Natural killer cell treated with Interleukin-12 subunit alpha and Interleukin-12 subunit beta and Interleukin-15 and Interleukin-18, amount 100 ng/mL, for 72 hours (primary cell): ENCODE data around the gene VWA7. TPM values are rescaled to one million over a fixed set of nuclear protein-coding genes. Genes with fewer than 3 reads are reported as not detected.

Experiments used
- ATAC-seq, 2 donors: fragments of 150-1000 bp; cut with Tn5 transposase in 1 of 2; sonication (Bioruptor Pico), chemical (Tn5 transposase) in 1 of 2; 2 replicates each; pipeline ENCODE4 v1.10.0; 2021
- DNase-seq: peaks from one replicate; pipeline ENCODE4 v3.0.0; 2022; ENCODE audit warnings: low spot score
- H3K27ac Mint-ChIP-seq, 2 donors: 1 replicate in 1 of 2; 2 replicates in 1 of 2; pipeline ENCODE4 v1.8.0; 2022; ENCODE audit warnings: mixed read lengths in 2 of 2, mild to moderate bottlenecking in 1 of 2, moderate library complexity in 1 of 2
- H3K27me3 Mint-ChIP-seq, 2 donors: 1 replicate in 1 of 2; 2 replicates in 1 of 2; pipeline ENCODE4 v1.8.0; 2022; ENCODE audit warnings: mixed read lengths in 2 of 2
- H3K36me3 Mint-ChIP-seq: one replicate; pipeline ENCODE4 v1.8.0; 2022; ENCODE audit warnings: mixed read lengths
- H3K4me1 Mint-ChIP-seq, 2 donors: 1 replicate in 1 of 2; 2 replicates in 1 of 2; pipeline ENCODE4 v1.8.0; 2022; ENCODE audit warnings: low read depth in 2 of 2, mixed read lengths in 2 of 2, mild to moderate bottlenecking in 1 of 2
- H3K4me3 Mint-ChIP-seq: one replicate; pipeline ENCODE4 v1.8.0; 2022; ENCODE audit warnings: mixed read lengths
- H3K9me3 Mint-ChIP-seq: 2 replicates; pipeline ENCODE4 v1.8.0; 2022; ENCODE audit warnings: mixed read lengths
- total RNA-seq, 2 donors: library from RNA; stranded (reverse); gene quantifications; one replicate each; pipeline ENCODE4 v1.2.3, GENCODE V29; 2022

Gene VWA7
- total RNA-seq, 2 donors from 2014 or later: 1.4 to 2.1 TPM

- DNase-seq (no peak), ATAC-seq (peak in 1 of 2 donors; percentile 0)
- H3K36me3 Mint-ChIP-seq: peaks cover 6% of the 10 kb centered on the region
These were observed 36.5 kb downstream of the VWA7 start for GRCh38 chr6:31740397-31741223.

DNA sequence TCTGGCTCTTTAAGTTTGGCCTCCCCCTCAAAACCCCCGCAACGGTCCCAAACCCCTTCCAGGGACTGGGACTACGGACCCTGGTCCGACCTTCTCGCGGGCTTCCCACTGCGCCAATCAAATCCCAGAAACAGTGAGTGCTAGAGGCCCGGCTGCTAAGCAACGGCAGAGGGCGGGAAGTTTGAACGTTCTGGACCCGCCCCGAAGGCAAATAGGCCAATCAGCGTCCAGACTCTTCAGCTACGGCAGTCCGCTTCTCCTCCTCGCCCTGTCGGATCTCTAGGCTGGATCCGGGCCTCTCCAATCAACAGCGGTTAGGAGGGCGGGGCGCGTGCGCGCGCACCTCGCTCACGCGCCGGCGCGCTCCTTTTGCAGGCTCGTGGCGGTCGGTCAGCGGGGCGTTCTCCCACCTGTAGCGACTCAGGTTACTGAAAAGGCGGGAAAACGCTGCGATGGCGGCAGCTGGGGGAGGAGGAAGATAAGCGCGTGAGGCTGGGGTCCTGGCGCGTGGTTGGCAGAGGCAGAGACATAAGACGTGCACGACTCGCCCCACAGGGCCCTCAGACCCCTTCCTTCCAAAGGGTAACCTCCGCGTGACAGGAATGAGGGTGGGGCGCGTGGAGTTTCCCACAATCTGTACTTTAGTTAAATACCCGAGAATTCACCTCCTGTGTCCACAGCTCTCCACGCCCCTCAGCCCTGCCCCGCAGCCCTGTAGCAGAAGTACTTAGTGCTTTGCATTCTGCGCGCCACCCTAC, 37.3 kb downstream of the VWA7 start, which contains the start of gene MSH5:
Gene MSH5, plus strand, starts transcription at position 367 of the 758 bp plus-strand sequence. CDS start 462 bp downstream, outside the sequence.
- H3K9me3 Mint-ChIP-seq: no peaks in the 10 kb centered on the region
- peaks cover 11% of the 10 kb centered on the region for H3K36me3 Mint-ChIP-seq
- H3K27me3 Mint-ChIP-seq: no peaks in the 10 kb centered on the region
- H3K4me3 Mint-ChIP-seq: peak within 1 kb of the TSS; percentile 96
- ATAC-seq: peak; percentile 91 to 93
- peak within 1 kb of the TSS; percentile 92 for H3K27ac Mint-ChIP-seq
- H3K4me1 Mint-ChIP-seq: peaks cover 42 to 60% of the 10 kb centered on the region in 2 donors
- peak; percentile 97 for DNase-seq

More at GRCh38 chr6:31740397-31741223, 36.5 kb downstream of the VWA7 start:
- peak overlapping the region; percentile 96 for H3K4me3 Mint-ChIP-seq
- H3K9me3 Mint-ChIP-seq: no peaks in the 10 kb centered on the region
- peaks cover 42 to 57% of the 10 kb centered on the region in 2 donors for H3K4me1 Mint-ChIP-seq
- no peaks in the 10 kb centered on the region for H3K27me3 Mint-ChIP-seq
- H3K27ac Mint-ChIP-seq: peak overlapping the region; percentile 92

DNA sequence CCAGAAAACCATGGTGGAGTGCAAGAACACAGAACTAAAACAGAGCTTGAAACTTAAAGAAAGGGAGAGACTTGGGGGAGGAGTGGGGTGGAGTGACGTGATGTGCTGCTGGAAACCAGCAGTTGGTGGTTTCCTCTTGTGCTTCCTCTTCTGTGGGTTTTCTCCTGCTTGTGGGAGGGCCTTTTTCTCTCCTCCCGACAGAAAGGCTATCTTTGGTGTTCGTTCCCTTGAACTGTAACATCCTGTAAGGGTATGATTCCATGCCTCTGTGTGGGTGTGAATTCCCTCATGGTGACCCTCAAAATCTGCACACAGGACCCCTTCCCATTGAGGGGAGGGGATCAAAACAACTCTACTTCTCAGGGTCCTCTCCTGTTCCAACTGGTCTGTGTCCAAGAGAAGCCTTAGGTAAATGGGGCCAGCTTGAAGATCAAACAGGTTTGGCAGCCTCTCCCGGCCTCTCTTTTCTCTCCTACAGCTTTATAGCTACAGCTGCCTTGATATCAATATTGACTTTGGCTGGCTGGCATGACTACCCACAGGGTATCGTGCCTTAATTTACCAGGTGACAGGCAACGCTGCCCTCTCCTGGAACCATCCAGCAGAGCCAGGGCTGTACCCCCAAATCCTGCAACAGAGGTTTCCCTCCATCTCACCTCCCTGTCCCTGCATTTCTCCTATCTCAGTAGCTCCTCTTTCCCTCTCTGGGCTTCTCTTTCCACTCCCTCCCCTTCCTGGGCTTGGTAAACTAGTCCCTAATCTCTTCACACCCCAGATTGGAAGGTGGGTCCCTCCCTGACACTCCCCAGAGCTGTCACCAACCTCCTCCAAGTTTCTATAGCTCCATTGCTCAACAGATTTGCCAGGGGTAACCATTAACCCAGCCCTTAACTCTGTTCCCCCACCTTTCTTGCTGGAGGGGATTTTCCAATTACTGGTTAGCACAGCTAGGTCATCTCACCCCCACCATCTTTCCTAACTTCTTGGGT, 38.8 kb downstream of the VWA7 start:
- Mint-ChIP-seq H3K36me3 (peaks cover 15% of the 10 kb centered on the region), H3K4me1 (peaks cover 53 to 73% of the 10 kb centered on the region in 2 donors)

GRCh38 chr6:31737315-31737990, 39.7 kb downstream of the VWA7 start:
- Mint-ChIP-seq H3K27ac (peak overlapping the region; percentile 92), H3K4me1 (peaks cover 56 to 77% of the 10 kb centered on the region in 2 donors), H3K27me3 (no peaks in the 10 kb centered on the region), H3K9me3 (no peaks in the 10 kb centered on the region), H3K36me3 (peaks cover 19% of the 10 kb centered on the region), H3K4me3 (peak overlapping the region; percentile 96)
- ATAC-seq (no peak), DNase-seq (no peak)

More for the DNA sequence above, 38.8 kb downstream of the VWA7 start:
- Mint-ChIP-seq H3K27ac (peak overlapping the region; percentile 92), H3K9me3 (no peaks in the 10 kb centered on the region), H3K27me3 (no peaks in the 10 kb centered on the region), H3K4me3 (peak overlapping the region; percentile 96)
- peak; percentile 86 for DNase-seq
- ATAC-seq: peak; percentile 22 to 44

DNA sequence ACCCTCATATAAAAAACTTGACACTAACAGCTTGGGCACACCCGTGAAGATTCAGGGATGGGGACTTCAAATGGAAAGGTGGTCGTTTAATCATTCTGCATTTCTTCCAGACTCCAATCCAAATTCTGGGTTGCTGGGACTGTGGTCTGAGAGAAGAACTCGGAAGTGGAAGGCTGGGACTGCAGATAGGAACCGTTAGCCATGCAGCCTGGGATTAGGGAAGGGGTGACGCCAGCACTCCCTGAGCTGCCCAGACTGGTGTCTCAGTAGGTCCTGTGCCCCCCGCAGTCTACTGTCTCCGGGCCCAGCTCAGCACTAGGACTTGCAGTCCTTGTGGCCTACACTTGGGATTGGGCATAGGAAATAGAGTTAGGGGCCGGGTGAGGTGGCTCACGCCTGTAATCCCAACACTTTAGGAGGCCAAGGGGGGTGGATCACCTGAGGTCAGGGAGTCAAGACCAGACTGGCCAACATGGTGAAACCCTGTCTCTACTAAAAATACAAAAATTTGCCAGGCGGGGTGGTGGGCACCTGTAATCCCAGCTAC, 40.3 kb downstream of the VWA7 start:
- H3K27me3 Mint-ChIP-seq: no peaks in the 10 kb centered on the region
- no peaks in the 10 kb centered on the region for H3K9me3 Mint-ChIP-seq
- DNase-seq (no peak), ATAC-seq (no peak)
- H3K4me3 Mint-ChIP-seq: peak overlapping the region; percentile 96
- H3K4me1 Mint-ChIP-seq: peaks cover 61 to 76% of the 10 kb centered on the region in 2 donors
- H3K27ac Mint-ChIP-seq: peak overlapping the region; percentile 92
- peaks cover 19% of the 10 kb centered on the region for H3K36me3 Mint-ChIP-seq

DNA sequence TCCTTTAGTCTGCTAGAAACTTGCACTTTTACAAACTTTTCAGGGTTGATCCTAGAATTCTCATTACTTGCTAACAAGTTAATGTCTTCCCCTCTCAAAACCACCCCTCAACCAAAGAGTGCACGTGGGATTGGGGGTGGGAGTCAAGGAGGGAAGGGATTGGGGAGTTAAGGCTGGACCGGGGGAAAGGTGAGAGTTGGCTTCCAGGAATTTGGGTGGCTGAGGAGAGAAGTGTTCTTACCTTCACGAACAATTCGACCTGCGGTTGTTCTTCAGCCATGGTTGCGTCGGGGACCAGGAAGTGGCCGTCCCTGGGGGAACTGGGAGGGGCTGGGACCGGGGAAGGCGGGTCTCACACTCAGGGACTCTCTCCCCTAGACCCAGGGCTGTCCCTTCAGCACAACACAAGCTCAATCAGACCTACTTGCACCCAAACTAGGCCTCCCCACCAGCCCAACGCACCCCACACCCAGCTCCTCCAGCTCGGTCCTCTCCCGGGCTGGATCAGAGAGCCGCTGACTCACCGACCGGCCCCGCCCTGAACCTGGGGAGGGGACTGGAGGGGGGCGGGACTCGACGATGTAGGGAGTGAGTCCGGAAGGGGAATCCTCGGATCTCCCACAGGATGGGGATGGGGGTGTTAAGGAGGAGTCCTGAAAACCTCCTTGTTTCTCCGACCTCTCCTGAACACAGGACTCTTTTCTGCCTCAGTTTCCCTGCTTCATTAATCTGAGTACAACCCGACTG, 40.9 kb downstream of the VWA7 start, which contains the start of gene CLIC1:
Gene CLIC1, minus strand, starts transcription at position 510 of the 747 bp plus-strand sequence. Its CDS starts 230 bp downstream, at position 280.
- Mint-ChIP-seq H3K4me1 (peaks cover 63 to 73% of the 10 kb centered on the region in 2 donors), H3K4me3 (peak within 1 kb of the TSS; percentile 96), H3K36me3 (peaks cover 25% of the 10 kb centered on the region), H3K27me3 (no peaks in the 10 kb centered on the region), H3K9me3 (no peaks in the 10 kb centered on the region), H3K27ac (peak within 1 kb of the TSS; percentile 92)
- ATAC-seq (peak; percentile 65 to 71), DNase-seq (peak; percentile 89)

DNA sequence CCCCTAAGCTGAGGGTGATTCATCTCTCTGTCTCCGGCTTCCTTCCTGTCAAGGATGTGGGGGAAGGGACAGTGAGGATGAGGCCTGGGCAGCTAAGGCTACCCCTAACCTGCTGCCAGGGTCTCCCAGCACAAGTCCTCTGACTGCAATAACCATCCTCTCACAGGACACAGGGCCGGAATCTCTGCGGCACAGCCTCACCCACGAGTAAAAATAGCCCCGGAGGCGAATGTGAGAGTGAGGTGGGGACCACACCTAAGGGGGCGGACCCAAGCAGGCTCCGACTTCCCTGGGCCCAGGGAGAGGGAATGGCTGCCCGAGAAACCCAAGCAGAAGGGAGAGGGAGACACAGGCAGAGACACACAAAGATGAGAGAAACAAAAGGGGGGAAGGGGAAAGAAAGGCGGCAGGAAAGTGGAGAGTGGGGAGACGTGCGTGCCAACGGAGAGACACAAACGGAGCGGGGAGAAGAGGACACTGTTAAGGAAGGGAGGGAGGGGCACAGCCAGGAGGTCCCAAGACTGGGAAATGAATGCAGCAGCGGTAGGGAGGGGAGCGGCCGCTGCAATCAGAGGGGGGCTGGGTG, 42.2 kb downstream of the VWA7 start:
- DNase-seq: peak; percentile 91
- Mint-ChIP-seq H3K36me3 (peaks cover 27% of the 10 kb centered on the region), H3K4me3 (peak overlapping the region; percentile 96), H3K4me1 (peaks cover 66 to 74% of the 10 kb centered on the region in 2 donors), H3K27me3 (no peaks in the 10 kb centered on the region), H3K9me3 (no peaks in the 10 kb centered on the region), H3K27ac (peak overlapping the region; percentile 92)
- ATAC-seq: peak; percentile 76 to 79

DNA sequence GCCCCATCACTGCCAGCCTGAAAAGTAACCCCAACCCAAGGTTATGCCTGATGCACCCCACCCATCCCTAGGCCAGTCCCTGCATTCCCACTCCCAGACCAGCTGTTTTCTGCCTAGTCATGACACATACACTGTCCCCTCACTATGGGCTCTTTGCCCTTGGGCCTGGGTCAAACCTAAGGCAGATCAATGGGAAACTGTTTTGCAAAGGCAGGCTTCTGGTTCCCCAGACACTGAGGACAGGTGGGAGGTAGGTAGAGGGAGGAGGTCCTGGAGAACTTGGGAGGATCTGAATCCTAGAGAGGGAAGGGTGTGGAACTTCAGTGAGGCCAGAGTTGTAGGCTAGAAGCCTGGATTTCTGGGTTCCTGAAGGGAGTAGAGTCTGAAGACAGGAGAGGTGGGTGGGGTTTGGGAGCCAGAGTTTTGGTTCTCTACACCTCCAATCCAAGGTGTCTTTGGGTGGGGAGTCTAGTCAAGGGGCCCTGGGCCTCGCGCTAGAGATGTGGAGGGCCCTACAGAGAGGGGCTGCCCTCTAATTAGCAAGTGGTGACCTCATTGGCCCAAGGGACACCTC, 42.8 kb downstream of the VWA7 start:
- H3K36me3 Mint-ChIP-seq: peaks cover 27% of the 10 kb centered on the region
- H3K9me3 Mint-ChIP-seq: no peaks in the 10 kb centered on the region
- ATAC-seq (no peak), DNase-seq (no peak)
- H3K4me1 Mint-ChIP-seq: peaks cover 62 to 71% of the 10 kb centered on the region in 2 donors
- H3K27ac Mint-ChIP-seq: peak overlapping the region; percentile 92
- H3K4me3 Mint-ChIP-seq: peak overlapping the region; percentile 96
- no peaks in the 10 kb centered on the region for H3K27me3 Mint-ChIP-seq

DNA sequence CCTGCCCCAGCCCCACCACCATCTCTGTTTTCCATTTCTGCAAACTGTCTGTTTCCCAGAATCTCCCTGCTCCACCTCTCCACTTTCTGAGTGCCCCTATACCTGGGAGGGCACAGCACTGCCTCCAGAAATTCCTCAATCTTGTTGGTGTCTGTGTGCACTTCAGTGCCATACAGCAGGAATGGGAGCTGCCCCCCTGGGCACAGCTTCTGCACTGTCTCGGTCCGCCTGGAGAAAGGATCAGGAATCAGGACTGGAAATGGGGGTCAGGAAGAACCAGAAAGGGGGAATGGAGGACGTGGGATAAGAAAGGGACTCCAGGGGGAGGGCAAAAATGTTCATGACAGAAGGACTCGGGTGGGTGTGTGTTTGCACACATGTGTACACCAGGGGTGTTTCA, 43.4 kb downstream of the VWA7 start:
- H3K4me1 Mint-ChIP-seq: peaks cover 62 to 71% of the 10 kb centered on the region in 2 donors
- no peaks in the 10 kb centered on the region for H3K27me3 Mint-ChIP-seq
- H3K36me3 Mint-ChIP-seq: peaks cover 27% of the 10 kb centered on the region
- DNase-seq (no peak), ATAC-seq (no peak)
- H3K4me3 Mint-ChIP-seq: peak overlapping the region; percentile 96
- H3K9me3 Mint-ChIP-seq: no peaks in the 10 kb centered on the region
- H3K27ac Mint-ChIP-seq: peak overlapping the region; percentile 92

DNA sequence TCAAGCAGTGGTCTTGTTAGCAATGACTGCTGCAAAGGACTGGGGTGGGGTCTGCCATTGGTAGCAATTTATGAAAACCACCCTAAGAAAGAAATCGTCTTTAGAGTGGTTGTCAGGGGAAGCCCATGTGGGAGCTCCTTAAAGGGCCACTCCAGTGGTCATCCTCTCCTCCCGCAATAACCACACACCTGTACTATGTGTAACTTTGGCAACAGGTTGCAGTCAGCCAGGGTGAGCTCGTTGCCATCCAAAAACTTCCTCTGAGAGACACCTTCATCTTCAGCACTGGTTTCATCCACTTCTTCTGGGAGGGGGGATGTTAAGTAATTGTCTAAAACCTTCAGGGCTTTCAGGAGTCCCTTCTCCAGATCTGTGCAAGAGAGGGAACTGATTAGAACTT, 45.1 kb downstream of the VWA7 start:
- DNase-seq (no peak), ATAC-seq (no peak)
- H3K4me1 Mint-ChIP-seq: peaks cover 57 to 64% of the 10 kb centered on the region in 2 donors
- peak overlapping the region; percentile 51 to 68 for H3K27ac Mint-ChIP-seq
- no peaks in the 10 kb centered on the region for H3K27me3 Mint-ChIP-seq
- H3K36me3 Mint-ChIP-seq: peaks cover 27% of the 10 kb centered on the region
- no peaks in the 10 kb centered on the region for H3K9me3 Mint-ChIP-seq
- peak overlapping the region; percentile 93 for H3K4me3 Mint-ChIP-seq

DNA sequence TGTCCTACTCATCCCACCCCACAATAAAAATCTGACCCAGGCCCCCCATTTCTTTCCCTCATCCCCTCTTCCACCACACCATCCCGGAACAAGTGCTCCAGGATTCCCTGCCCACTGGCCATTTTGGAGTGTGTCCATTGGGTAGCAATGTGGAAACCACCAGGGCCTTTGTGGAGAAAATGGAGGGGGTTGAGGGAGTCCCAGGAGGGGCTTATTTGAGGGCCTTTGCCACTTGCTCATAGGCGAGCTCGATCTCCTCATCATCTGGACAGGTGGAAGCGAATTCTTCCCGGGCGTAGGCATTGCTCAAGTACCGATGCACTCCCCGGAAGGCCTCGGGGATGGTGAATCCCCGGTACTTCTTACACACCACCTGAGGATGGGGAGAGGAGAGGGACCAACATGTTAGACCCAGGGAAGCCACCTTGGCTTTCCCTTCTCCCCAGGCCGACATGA, 46.5 kb downstream of the VWA7 start:
- Mint-ChIP-seq H3K27ac (peak overlapping the region; percentile 51 to 68), H3K4me1 (peaks cover 65 to 66% of the 10 kb centered on the region in 2 donors), H3K27me3 (no peaks in the 10 kb centered on the region), H3K9me3 (no peaks in the 10 kb centered on the region), H3K4me3 (peak overlapping the region; percentile 93), H3K36me3 (peaks cover 30% of the 10 kb centered on the region)
- DNase-seq: no peak
- no peak for ATAC-seq
